Chondrocyte (in vitro differentiated cells): Measurements from ENCODE around the gene TLK2. TPM values are rescaled to one million over a fixed set of nuclear protein-coding genes. Genes with fewer than 3 reads are reported as not detected.
"Not testable (repeated sequence)": the region's sequence is repeated elsewhere in the genome, so short reads cannot be mapped to it uniquely, and the experiment has no call there.

Source experiments
- DNase-seq: peaks from one replicate; pipeline ENCODE4 v3.0.0; 2021; ENCODE audit warnings: mixed read lengths, low spot score
- H3K27ac Mint-ChIP-seq: one replicate; pipeline ENCODE4 v1.8.0; 2021; ENCODE audit warnings: mild to moderate bottlenecking, moderate library complexity, mixed read lengths; ENCODE audit not compliant: unreplicated experiment
- H3K27me3 Mint-ChIP-seq: 2 replicates; pipeline ENCODE4 v1.8.0; 2021; ENCODE audit warnings: low read depth, mixed read lengths
- H3K36me3 Mint-ChIP-seq: 2 replicates; pipeline ENCODE4 v1.8.0; 2021; ENCODE audit warnings: low read depth, mixed read lengths
- H3K4me1 Mint-ChIP-seq: 2 replicates; pipeline ENCODE4 v1.8.0; 2021; ENCODE audit warnings: low read depth, mild to moderate bottlenecking, mixed read lengths
- H3K4me3 Mint-ChIP-seq: one replicate; pipeline ENCODE4 v1.8.0; 2021; ENCODE audit warnings: mild to moderate bottlenecking, moderate library complexity, mixed read lengths; ENCODE audit not compliant: unreplicated experiment
- H3K9me3 Mint-ChIP-seq: 2 replicates; pipeline ENCODE4 v1.8.0; 2021; ENCODE audit warnings: low read depth, mixed read lengths
- total RNA-seq: library from RNA; stranded (reverse); gene quantifications from 3 replicates; pipeline ENCODE4 v1.2.1, GENCODE V29; 2021

The TLK2 gene
- total RNA-seq, 1 donor from 2014 or later: 35.5 TPM

DNA sequence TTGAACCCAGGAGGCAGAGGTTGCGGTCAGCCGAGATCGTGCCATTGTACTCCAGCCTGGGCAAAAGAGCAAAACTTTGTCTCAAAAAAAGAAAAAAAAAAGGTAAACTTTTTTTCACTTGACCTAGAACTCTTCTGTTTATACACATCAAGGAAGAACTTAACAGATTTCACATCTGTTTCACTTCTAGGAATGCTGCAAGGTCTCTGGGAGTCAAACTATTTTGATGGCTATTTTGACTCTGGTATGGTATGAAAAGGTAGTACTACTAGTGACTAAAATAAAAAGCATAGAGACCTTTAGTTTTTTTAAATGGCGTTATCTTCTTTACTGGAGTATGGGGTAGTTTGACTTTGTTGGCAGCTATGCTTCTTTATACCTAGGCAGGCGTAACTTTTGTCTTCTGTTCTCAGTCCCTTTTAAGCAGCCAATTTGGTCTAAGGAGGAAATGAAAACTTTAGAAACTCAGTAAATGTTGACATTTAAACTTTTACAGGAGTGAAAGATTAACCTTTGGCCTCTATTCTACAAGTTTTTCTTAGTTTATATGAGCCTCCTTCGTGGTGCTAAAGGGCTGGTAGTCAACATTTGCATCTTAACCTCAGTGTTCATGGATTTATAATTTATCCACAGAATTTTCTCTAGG, 28.7 kb downstream of the TLK2 start:
- H3K27ac Mint-ChIP-seq, H3K4me3 Mint-ChIP-seq, H3K36me3 Mint-ChIP-seq, H3K27me3 Mint-ChIP-seq, H3K9me3 Mint-ChIP-seq, DNase-seq: not testable (repeated sequence)
- H3K4me1 Mint-ChIP-seq: peaks cover 23% of the 10 kb centered on the region

GRCh38 chr17:62510247-62510819, 31.7 kb downstream of the TLK2 start:
- H3K36me3 Mint-ChIP-seq, H3K4me3 Mint-ChIP-seq, H3K27ac Mint-ChIP-seq, DNase-seq, H3K27me3 Mint-ChIP-seq, H3K9me3 Mint-ChIP-seq: not testable (repeated sequence)
- peaks cover 23% of the 10 kb centered on the region for H3K4me1 Mint-ChIP-seq

DNA sequence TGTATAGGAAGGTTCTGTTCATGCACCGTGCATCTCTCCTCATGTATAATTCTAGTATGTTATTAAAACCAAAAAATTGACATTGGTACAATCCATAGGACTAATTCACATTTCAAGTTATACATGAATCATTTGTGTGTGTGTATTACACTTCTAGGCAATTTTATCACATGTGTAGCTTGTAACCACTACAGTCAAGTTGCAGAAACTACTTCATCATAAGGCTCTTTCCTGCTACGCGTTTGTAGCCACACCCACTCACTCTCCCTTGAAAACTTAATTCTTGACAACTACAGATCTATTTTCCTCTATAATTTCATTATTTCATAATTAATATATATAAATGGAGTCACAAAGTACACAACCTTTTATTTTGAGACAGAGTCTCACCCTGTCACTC, 32.4 kb downstream of the TLK2 start:
- H3K4me3 Mint-ChIP-seq, H3K36me3 Mint-ChIP-seq, H3K27ac Mint-ChIP-seq, H3K9me3 Mint-ChIP-seq, DNase-seq, H3K27me3 Mint-ChIP-seq: not testable (repeated sequence)
- peaks cover 22% of the 10 kb centered on the region for H3K4me1 Mint-ChIP-seq

DNA sequence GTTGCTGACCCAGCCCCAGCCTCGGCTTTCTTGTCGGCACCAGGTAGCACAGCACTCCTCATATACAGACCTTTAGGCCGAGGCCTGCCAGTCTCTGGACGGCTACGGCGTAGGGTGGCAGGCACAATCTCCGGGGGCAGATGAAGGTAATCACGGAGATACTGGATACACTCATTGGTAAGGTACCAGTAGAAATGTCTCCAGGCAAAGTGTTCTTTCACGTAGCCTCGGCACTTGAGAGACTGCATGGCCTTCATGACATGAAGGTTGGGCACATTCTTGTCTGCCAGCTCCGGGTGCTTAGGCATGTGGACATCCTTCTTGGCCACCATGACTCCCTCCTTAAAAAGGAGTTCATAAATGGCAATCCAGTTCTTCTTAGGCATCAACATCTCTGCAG, 37.8 kb downstream of the TLK2 start:
- not testable (repeated sequence) for H3K36me3 Mint-ChIP-seq, H3K4me1 Mint-ChIP-seq, DNase-seq, H3K9me3 Mint-ChIP-seq, H3K4me3 Mint-ChIP-seq, H3K27me3 Mint-ChIP-seq, H3K27ac Mint-ChIP-seq

DNA sequence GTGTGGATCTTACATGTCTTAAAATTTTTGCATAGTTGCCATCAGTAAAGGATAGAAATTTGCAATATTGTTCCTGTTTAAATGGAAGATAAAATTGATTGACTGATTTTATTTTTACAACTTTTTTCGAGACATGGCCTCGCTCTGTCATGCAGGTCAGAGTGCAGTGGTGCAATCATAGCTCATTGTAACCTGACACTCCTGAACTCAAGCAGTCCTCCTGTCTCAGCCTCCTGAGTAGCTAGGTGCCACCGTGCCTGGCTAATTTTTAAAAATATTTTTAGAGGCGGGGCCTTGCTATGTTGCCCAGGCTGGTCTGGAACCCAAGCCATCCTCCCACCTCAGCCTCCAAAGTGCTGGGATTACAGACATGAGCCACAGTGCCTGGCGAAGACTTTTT, 42.7 kb downstream of the TLK2 start:
- H3K36me3 Mint-ChIP-seq, H3K27me3 Mint-ChIP-seq, DNase-seq, H3K9me3 Mint-ChIP-seq, H3K27ac Mint-ChIP-seq, H3K4me3 Mint-ChIP-seq: not testable (repeated sequence)
- H3K4me1 Mint-ChIP-seq: peaks cover 16% of the 10 kb centered on the region

DNA sequence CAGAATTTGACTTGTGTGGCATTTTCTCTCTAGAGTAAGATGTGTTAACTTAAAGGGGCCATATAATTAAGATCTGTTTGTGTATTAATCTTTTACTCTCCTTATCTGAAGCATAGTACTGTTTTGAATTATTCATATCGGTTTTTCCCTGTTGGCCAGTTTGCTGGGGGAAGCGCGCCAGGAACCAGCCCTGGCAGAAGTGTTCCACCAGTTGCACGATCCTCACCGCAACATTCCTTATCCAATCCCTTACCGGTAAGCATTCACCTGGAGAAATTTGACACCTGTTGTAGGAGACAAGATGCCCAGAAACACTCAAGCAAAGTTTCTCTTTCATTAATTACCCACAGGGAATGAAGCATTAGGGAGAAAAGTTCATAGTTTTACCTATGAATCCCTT, 45.5 kb downstream of the TLK2 start:
- not testable (repeated sequence) for DNase-seq, H3K27ac Mint-ChIP-seq, H3K27me3 Mint-ChIP-seq, H3K4me3 Mint-ChIP-seq, H3K36me3 Mint-ChIP-seq, H3K9me3 Mint-ChIP-seq
- peaks cover 16% of the 10 kb centered on the region for H3K4me1 Mint-ChIP-seq

DNA sequence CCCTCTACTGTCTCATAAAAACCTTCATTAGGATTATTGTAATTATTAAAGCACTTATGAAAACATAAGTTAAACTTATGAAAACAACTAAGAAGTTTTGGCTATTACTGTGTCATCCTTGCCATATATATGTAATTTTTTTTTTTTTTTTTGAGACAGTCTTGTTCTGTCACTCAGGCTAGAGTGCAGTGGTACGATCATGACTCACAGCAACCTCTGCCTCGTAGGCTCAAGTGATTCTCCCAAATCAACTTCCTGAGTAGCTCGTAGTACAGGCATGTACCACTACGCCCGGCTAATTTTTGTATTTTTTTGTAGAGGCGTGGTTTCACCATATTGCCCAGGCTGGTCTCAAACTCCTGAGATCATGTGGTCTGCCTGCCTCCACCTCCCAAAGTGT, 46.7 kb downstream of the TLK2 start:
- peak overlapping the region; percentile 83 for H3K27ac Mint-ChIP-seq
- not testable (repeated sequence) for H3K4me3 Mint-ChIP-seq, H3K9me3 Mint-ChIP-seq, H3K36me3 Mint-ChIP-seq, H3K27me3 Mint-ChIP-seq, DNase-seq
- H3K4me1 Mint-ChIP-seq: peaks cover 13% of the 10 kb centered on the region

GRCh38 chr17:62530936-62531335, 52.3 kb downstream of the TLK2 start:
- H3K36me3 Mint-ChIP-seq: peaks cover 18% of the 10 kb centered on the region
- DNase-seq, H3K4me1 Mint-ChIP-seq, H3K4me3 Mint-ChIP-seq, H3K27me3 Mint-ChIP-seq, H3K9me3 Mint-ChIP-seq: not testable (repeated sequence)
- H3K27ac Mint-ChIP-seq: peak overlapping the region; percentile 1

DNA sequence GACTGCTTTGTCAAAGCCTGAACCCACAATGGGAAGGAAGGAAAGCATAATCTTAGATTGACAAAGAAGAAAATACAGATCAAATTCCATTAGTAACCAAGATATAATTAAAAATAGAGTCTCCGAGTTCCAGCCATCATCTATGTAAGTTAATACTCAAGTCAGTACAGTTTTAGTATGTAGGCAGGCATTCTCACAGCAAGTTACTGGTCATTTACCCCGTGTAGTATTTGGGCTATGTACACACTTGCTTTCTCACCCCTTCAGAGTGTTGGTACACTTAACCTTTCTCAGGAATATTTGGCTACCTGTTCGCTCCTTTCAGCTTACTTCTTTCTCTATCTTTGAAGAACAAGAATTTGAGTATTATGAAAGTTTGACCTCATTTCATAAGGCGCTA, 57.9 kb downstream of the TLK2 start:
- peaks cover 14% of the 10 kb centered on the region for H3K36me3 Mint-ChIP-seq
- H3K4me3 Mint-ChIP-seq, DNase-seq, H3K4me1 Mint-ChIP-seq, H3K27ac Mint-ChIP-seq, H3K9me3 Mint-ChIP-seq, H3K27me3 Mint-ChIP-seq: not testable (repeated sequence)

DNA sequence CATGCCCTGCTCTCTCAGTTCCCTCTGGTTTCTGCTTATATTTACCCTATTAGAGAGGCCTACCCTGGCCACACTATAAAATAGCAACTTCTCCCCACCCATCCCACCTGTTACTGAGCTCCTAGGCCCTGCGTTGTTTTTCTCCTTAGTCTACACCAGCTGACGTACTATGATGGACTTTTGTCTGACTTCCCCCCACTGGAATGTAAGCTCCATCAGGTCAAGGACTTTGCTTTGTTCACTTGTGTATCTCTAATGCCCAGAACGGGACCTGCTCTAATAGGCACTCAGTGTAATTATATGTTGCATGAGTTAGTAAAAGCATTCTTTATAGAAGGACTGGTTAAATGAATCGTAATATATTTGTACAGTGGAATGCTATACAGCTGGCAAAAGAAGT, 62.4 kb downstream of the TLK2 start:
- not testable (repeated sequence) for H3K9me3 Mint-ChIP-seq, H3K27ac Mint-ChIP-seq, H3K27me3 Mint-ChIP-seq, DNase-seq, H3K4me1 Mint-ChIP-seq, H3K4me3 Mint-ChIP-seq
- H3K36me3 Mint-ChIP-seq: peaks cover 13% of the 10 kb centered on the region

DNA sequence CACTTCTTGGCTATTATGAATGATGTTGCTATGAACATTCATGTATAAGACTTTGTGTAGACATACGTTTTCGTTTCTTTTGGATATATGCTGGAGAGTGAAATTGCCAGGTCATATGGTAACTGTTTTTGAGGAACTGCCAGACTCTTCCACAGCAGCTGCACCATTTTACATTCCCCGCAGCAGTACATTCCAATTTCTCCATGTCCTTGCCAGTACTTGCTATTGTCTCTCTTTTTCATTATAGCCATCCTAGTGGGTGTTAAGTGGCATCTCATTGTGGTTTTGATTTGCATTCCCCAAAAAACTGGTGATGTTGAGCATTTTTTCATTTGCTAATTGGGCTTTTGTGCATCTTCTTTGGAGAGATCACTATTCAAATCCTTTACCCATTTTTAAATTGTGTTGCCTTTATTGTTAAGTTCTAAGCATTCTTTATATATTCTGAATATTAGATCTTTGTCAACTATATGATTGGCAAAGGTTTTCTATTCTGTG, 64.7 kb downstream of the TLK2 start:
- not testable (repeated sequence) for H3K4me1 Mint-ChIP-seq

DNA sequence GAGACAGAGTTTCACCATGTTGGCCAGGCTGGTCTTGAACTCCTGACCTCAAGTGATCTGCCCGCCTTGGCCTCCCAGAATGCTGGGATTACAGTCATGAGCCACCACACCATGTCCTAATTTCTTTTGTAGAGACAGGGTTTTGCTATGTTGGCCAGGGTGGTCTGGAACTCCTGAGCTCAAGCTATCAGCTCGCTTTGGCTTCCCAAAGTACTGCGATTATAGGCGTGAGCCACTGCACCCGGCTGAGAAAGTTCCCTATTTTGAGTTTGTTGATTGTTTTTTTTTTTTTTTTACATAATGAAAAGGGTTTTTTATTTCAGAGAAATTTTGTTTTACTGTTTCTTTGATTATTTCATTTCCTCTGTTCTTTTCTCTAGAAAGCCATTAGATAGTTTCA, 67.4 kb downstream of the TLK2 start:
- H3K4me3 Mint-ChIP-seq, H3K36me3 Mint-ChIP-seq, DNase-seq, H3K9me3 Mint-ChIP-seq, H3K27me3 Mint-ChIP-seq, H3K4me1 Mint-ChIP-seq: not testable (repeated sequence)
- peak overlapping the region; percentile 41 for H3K27ac Mint-ChIP-seq

More for the DNA sequence above, 64.7 kb downstream of the TLK2 start:
- H3K27me3 Mint-ChIP-seq, H3K27ac Mint-ChIP-seq, H3K9me3 Mint-ChIP-seq, H3K4me3 Mint-ChIP-seq, DNase-seq: not testable (repeated sequence)
- peaks cover 11% of the 10 kb centered on the region for H3K36me3 Mint-ChIP-seq
